Esophagus muscularis mucosa (tissue), 4 donors: ENCODE results near the gene SLC28A1. TPM values are rescaled to one million over a fixed set of nuclear protein-coding genes. Genes with fewer than 3 reads are reported as not detected.

ENCODE experiments used
- DNase-seq: peaks from one replicate; pipeline ENCODE4 v3.0.0-alpha.2; 2017; ENCODE audit errors: extremely low spot score
- H3K27ac ChIP-seq, 4 donors: fragments of 200-600 bp; sonication (generic); replicated peaks in 1 of 4; 1 replicate in 3 of 4; 2 replicates in 1 of 4; pipeline ENCODE4 v1.5.1; 2016 to 2019; ENCODE audit warnings: mild to moderate bottlenecking in 1 of 4
- H3K27me3 ChIP-seq, 4 donors: fragments of 200-600 bp; sonication (generic); one replicate each; pipeline versions ENCODE4 v1.5.1 to v1.6.0; 2016 to 2019
- H3K36me3 ChIP-seq, 4 donors: fragments of 200-600 bp; sonication (generic); one replicate each; pipeline ENCODE4 v1.5.1; 2016 to 2019
- H3K4me1 ChIP-seq, 4 donors: fragments of 200-600 bp; sonication (generic); one replicate each; pipeline ENCODE4 v1.5.1; 2016 to 2019
- H3K4me3 ChIP-seq, 4 donors: fragments of 200-600 bp; sonication (generic); 1 replicate in 2 of 4; 2 replicates in 2 of 4; pipeline ENCODE4 v1.5.1; 2016 to 2019; ENCODE audit warnings: mild to moderate bottlenecking in 4 of 4, moderate library complexity in 1 of 4
- H3K9me3 ChIP-seq, 4 donors: fragments of 200-600 bp; sonication (generic); 1 replicate in 3 of 4; 2 replicates in 1 of 4; pipeline ENCODE4 v1.5.1; 2016 to 2019
- EP300 ChIP-seq: sonication (generic); formaldehyde crosslinking; IDR thresholded peaks from one replicate; pipeline ENCODE4 v1.6.1; 2017; ENCODE audit warnings: antibody characterized with exemption
- POLR2A ChIP-seq: fragments of 450-650 bp; IDR thresholded peaks from one replicate; pipeline ENCODE4 v1.6.1; 2017; ENCODE audit warnings: antibody characterized with exemption, moderate library complexity, mild to moderate bottlenecking, low read depth
- POLR2AphosphoS5 ChIP-seq, 2 donors: sonication (generic); formaldehyde crosslinking; IDR thresholded peaks; one replicate each; pipeline ENCODE4 v1.6.1; 2017; ENCODE audit warnings: antibody characterized with exemption in 2 of 2
- WGBS: methylation state at CpG from one replicate; pipeline ENCODE4 v1.1.5; 2018; 5-methylcytosine and 5-hydroxymethylcytosine counted together
- intact Hi-C: fragments of 100-400 bp; cut with DNase I; formaldehyde crosslinking; loops from one replicate; pipeline ENCODE4 v1.15.1; 2023
- total RNA-seq, 4 donors: library from RNA; depleted of rRNA; stranded (reverse); fragments of >200 nt; gene quantifications; one replicate each; pipeline versions ENCODE4 v1.1.0 to v1.2.1, GENCODE V29; 2016
- TF ChIP-seq, protein P1 (sequence below), 3 experiments: fragments of 200-600 bp in 2 of 3; fragments of 450-650 bp in 1 of 3; sonication (generic) in 2 of 3; IDR thresholded peaks; one replicate each; pipeline ENCODE4 v1.5.1; 2017 to 2019; ENCODE audit warnings: antibody characterized with exemption in 3 of 3, mild to moderate bottlenecking in 2 of 3, moderate library complexity in 1 of 3

The SLC28A1 gene, protein sequence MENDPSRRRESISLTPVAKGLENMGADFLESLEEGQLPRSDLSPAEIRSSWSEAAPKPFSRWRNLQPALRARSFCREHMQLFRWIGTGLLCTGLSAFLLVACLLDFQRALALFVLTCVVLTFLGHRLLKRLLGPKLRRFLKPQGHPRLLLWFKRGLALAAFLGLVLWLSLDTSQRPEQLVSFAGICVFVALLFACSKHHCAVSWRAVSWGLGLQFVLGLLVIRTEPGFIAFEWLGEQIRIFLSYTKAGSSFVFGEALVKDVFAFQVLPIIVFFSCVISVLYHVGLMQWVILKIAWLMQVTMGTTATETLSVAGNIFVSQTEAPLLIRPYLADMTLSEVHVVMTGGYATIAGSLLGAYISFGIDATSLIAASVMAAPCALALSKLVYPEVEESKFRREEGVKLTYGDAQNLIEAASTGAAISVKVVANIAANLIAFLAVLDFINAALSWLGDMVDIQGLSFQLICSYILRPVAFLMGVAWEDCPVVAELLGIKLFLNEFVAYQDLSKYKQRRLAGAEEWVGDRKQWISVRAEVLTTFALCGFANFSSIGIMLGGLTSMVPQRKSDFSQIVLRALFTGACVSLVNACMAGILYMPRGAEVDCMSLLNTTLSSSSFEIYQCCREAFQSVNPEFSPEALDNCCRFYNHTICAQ
- total RNA-seq, result under 1 TPM in 1 of 4 donors, not detected in 3; 0.23 TPM

- no peaks in the 10 kb centered on the region for H3K36me3 ChIP-seq
- H3K9me3 ChIP-seq, result no peaks in the 10 kb centered on the region
- WGBS, result 75% methylated on average over 9 of the region's 11 CpGs
- H3K4me1 ChIP-seq, result no peaks in the 10 kb centered on the region
- peaks cover 0 to 44% (median 0%) of the 10 kb centered on the region in 4 donors for H3K27me3 ChIP-seq
- TF ChIP-seq EP300 (no peak), POLR2A (no peak), POLR2AphosphoS5 (IDR thresholded peaks at IDR 0.05) (no peak)
- TF ChIP-seq, protein P1, sequence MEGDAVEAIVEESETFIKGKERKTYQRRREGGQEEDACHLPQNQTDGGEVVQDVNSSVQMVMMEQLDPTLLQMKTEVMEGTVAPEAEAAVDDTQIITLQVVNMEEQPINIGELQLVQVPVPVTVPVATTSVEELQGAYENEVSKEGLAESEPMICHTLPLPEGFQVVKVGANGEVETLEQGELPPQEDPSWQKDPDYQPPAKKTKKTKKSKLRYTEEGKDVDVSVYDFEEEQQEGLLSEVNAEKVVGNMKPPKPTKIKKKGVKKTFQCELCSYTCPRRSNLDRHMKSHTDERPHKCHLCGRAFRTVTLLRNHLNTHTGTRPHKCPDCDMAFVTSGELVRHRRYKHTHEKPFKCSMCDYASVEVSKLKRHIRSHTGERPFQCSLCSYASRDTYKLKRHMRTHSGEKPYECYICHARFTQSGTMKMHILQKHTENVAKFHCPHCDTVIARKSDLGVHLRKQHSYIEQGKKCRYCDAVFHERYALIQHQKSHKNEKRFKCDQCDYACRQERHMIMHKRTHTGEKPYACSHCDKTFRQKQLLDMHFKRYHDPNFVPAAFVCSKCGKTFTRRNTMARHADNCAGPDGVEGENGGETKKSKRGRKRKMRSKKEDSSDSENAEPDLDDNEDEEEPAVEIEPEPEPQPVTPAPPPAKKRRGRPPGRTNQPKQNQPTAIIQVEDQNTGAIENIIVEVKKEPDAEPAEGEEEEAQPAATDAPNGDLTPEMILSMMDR (IDR thresholded peaks at IDR 0.05), result no peak
- intact Hi-C loops, result no loop called here
- no peak within 1 kb of the TSS for H3K27ac ChIP-seq
- no peak for DNase-seq
- H3K4me3 ChIP-seq, result no peak within 1 kb of the TSS
Observed at GRCh38 chr15:84883916-84884781, at the start of gene SLC28A1. Gene SLC28A1, plus strand, starts transcription at chr15:84884662. Its CDS starts 3,099 bp downstream, at chr15:84887761.

- Histone ChIP-seq H3K36me3 (peaks cover 0 to 29% (median 6%) of the 10 kb centered on the region in 4 donors), H3K4me1 (peaks cover 46 to 80% (median 63%) of the 10 kb centered on the region in 4 donors), H3K27me3 (no peaks in the 10 kb centered on the region), H3K9me3 (no peaks in the 10 kb centered on the region), H3K27ac (no peak overlapping the region), H3K4me3 (no peak overlapping the region)
- DNase-seq, result no peak
- WGBS, result 82% methylated on average over 5 of the region's 5 CpGs
- no peak for TF ChIP-seq POLR2AphosphoS5 (IDR thresholded peaks at IDR 0.05)
- TF ChIP-seq, protein P1 (IDR thresholded peaks at IDR 0.05), result no peak
- intact Hi-C loops, result no loop called here
Observed at GRCh38 chr15:84834969-84835368, 49.5 kb upstream of the SLC28A1 start.

- peaks cover 0 to 35% (median 6%) of the 10 kb centered on the region in 4 donors for H3K36me3 ChIP-seq
- no peaks in the 10 kb centered on the region for H3K9me3 ChIP-seq
- intact Hi-C loops, result no loop called here
- WGBS, result 61% methylated on average over 5 of the region's 5 CpGs
- no peak overlapping the region for H3K27ac ChIP-seq
- H3K4me1 ChIP-seq, result peaks cover 49 to 80% (median 65%) of the 10 kb centered on the region in 4 donors
- DNase-seq, result no peak
- no peak for TF ChIP-seq POLR2AphosphoS5 (IDR thresholded peaks at IDR 0.05)
- no peak for TF ChIP-seq POLR2A
- no peak for TF ChIP-seq EP300
- TF ChIP-seq, protein P1 (IDR thresholded peaks at IDR 0.05), result no peak
- no peaks in the 10 kb centered on the region for H3K27me3 ChIP-seq
- no peak overlapping the region for H3K4me3 ChIP-seq
Observed at GRCh38 chr15:84835661-84836337, 48.7 kb upstream of the SLC28A1 start.

GRCh38 chr15:84836844-84837243 is 47.6 kb upstream of the SLC28A1 start:
- H3K9me3 ChIP-seq, result no peaks in the 10 kb centered on the region
- intact Hi-C loops, result no loop called here
- TF ChIP-seq POLR2AphosphoS5 (IDR thresholded peaks at IDR 0.05) (no peak), POLR2A (no peak), EP300 (no peak)
- TF ChIP-seq, protein P1 (IDR thresholded peaks at IDR 0.05), result no peak
- no peak overlapping the region for H3K27ac ChIP-seq
- H3K4me1 ChIP-seq, result peaks cover 53 to 75% (median 67%) of the 10 kb centered on the region in 4 donors
- H3K4me3 ChIP-seq, result no peak overlapping the region
- no peak for DNase-seq
- peaks cover 0 to 35% (median 6%) of the 10 kb centered on the region in 4 donors for H3K36me3 ChIP-seq
- H3K27me3 ChIP-seq, result no peaks in the 10 kb centered on the region
- WGBS, result 93% methylated on average over 1 of the region's 1 CpG
